CD8-positive, alpha-beta memory T cell (primary cell): Measurements from ENCODE around the gene DAP. TPM values are rescaled to one million over a fixed set of nuclear protein-coding genes. Genes with fewer than 3 reads are reported as not detected.
A peak's percentile ranks its signal among the peaks of the same experiment; 100 is the strongest.

Experiments used
- CTCF ChIA-PET: fragments of 350-600 bp; sonication (Branson Sonifier 250); formaldehyde crosslinking; loops from one replicate; lab custom pipeline; 2021; ENCODE audit warnings: antibody characterized with exemption; lab: Charles Lee
- POLR2A ChIA-PET: fragments of 350-600 bp; sonication (Branson Sonifier 250); formaldehyde crosslinking; loops from one replicate; lab custom pipeline; 2021; ENCODE audit warnings: antibody characterized with exemption; lab: Charles Lee
- DNase-seq, 5 donors: peaks; one replicate each; pipeline versions ENCODE4 v3.0.0 to v3.0.0-alpha.2; 2020 to 2022; ENCODE audit warnings: mixed read lengths in 1 of 5
- H3K27ac ChIP-seq: one replicate; pipeline ENCODE4 v1.7.0; 2013; ENCODE audit warnings: low read depth, mild to moderate bottlenecking, low read length, moderate library complexity
- H3K27me3 ChIP-seq: 2 replicates; pipeline ENCODE4 v1.7.0; 2013; ENCODE audit warnings: low read length, mild to moderate bottlenecking; ENCODE audit not compliant: insufficient read depth, poor library complexity, severe bottlenecking
- H3K36me3 ChIP-seq: 2 replicates; pipeline ENCODE4 v1.7.0; 2013; ENCODE audit warnings: mild to moderate bottlenecking, low read length, moderate library complexity; ENCODE audit not compliant: insufficient read depth
- H3K4me1 ChIP-seq: 2 replicates; pipeline ENCODE4 v1.7.0; 2013; ENCODE audit warnings: mild to moderate bottlenecking, low read length, moderate library complexity; ENCODE audit not compliant: insufficient read depth
- H3K4me3 ChIP-seq: 2 replicates; pipeline ENCODE4 v1.7.0; 2013; ENCODE audit warnings: mild to moderate bottlenecking, low read length
- H3K9me3 ChIP-seq: 2 replicates; pipeline ENCODE4 v1.7.0; 2013; ENCODE audit warnings: mild to moderate bottlenecking, low read length
- H3K27ac Mint-ChIP-seq, 8 donors: one replicate each; pipeline ENCODE4 v1.8.0; 2020 to 2021; ENCODE audit warnings: mixed read lengths in 8 of 8, mild to moderate bottlenecking in 6 of 8, inconsistent platforms in 3 of 8, moderate library complexity in 3 of 8
- H3K27me3 Mint-ChIP-seq, 2 donors: one replicate each; pipeline ENCODE4 v1.8.0; 2020 to 2021; ENCODE audit warnings: mixed read lengths in 2 of 2, mild to moderate bottlenecking in 1 of 2, moderate library complexity in 1 of 2
- H3K36me3 Mint-ChIP-seq, 3 donors: one replicate each; pipeline ENCODE4 v1.8.0; 2020 to 2021; ENCODE audit warnings: mixed read lengths in 3 of 3, inconsistent platforms in 1 of 3, mild to moderate bottlenecking in 1 of 3
- H3K4me1 Mint-ChIP-seq, 3 donors: one replicate each; pipeline ENCODE4 v1.8.0; 2020 to 2021; ENCODE audit warnings: mixed read lengths in 3 of 3, inconsistent platforms in 1 of 3, mild to moderate bottlenecking in 1 of 3
- H3K4me3 Mint-ChIP-seq, 7 donors: one replicate each; pipeline ENCODE4 v1.8.0; 2020 to 2021; ENCODE audit warnings: mixed read lengths in 7 of 7, mild to moderate bottlenecking in 6 of 7, moderate library complexity in 4 of 7, inconsistent platforms in 2 of 7
- H3K9me3 Mint-ChIP-seq, 5 donors: one replicate each; pipeline ENCODE4 v1.8.0; 2020 to 2022; ENCODE audit warnings: mixed read lengths in 5 of 5, mild to moderate bottlenecking in 3 of 5, moderate library complexity in 2 of 5, inconsistent platforms in 1 of 5
- polyA plus RNA-seq: library from polyadenylated mRNA; unstranded; fragments of 300-500 nt; fragmentation: Illumina TruSeq; gene quantifications from one replicate; pipeline ENCODE4 v1.2.3, GENCODE V29; 2021
- total RNA-seq, 2 experiments: library from RNA; stranded (reverse); gene quantifications; one replicate each; pipeline ENCODE4 v1.2.3, GENCODE V29; 2021

The DAP gene
- total and polyA plus RNA-seq, 3 experiments from 2014 or later: 60.0 to 73.7 (median 61.5) TPM

- no peak overlapping the region for H3K4me3 ChIP-seq
- no peaks in the 10 kb centered on the region for H3K4me1 ChIP-seq
- Mint-ChIP-seq H3K27me3 (no peaks in the 10 kb centered on the region), H3K27ac (no peak overlapping the region), H3K36me3 (no peaks in the 10 kb centered on the region), H3K4me1 (no peaks in the 10 kb centered on the region), H3K9me3 (no peaks in the 10 kb centered on the region), H3K4me3 (no peak overlapping the region)
- DNase-seq: no peak
- no peaks in the 10 kb centered on the region for H3K36me3 ChIP-seq
- no peaks in the 10 kb centered on the region for H3K9me3 ChIP-seq
- CTCF ChIA-PET: no interaction called here
- POLR2A ChIA-PET: no interaction called here
- no peak overlapping the region for H3K27ac ChIP-seq
- H3K27me3 ChIP-seq: no peaks in the 10 kb centered on the region
These were observed 108.0 kb downstream of the DAP start for GRCh38 chr5:10653043-10653442.

DNA sequence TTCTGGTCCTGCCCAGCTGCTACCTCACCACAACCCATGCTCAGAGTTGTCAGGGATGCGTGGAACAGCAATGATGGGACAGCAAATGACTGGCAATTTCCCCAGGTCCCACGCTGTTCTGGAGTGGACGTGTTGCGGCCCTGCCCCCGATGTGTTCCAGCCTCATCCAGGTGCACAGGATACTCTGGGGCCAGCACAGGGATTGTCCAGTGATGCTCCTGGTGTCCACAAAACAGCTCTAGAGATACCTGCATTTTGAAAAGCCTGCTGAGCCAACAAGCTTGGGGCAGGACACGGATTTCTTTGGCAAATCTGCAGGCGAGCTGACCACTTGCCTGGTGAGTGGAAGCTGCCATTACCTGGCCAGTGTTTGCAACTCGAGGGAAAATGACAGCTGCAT is 108.4 kb downstream of the DAP start:
- H3K27me3 Mint-ChIP-seq: no peaks in the 10 kb centered on the region
- no peak overlapping the region for H3K27ac Mint-ChIP-seq
- no peak overlapping the region for H3K4me3 ChIP-seq
- ChIA-PET CTCF (no interaction called here), POLR2A (no interaction called here)
- no peak overlapping the region for H3K27ac ChIP-seq
- no peaks in the 10 kb centered on the region for H3K4me1 Mint-ChIP-seq
- no peaks in the 10 kb centered on the region for H3K36me3 ChIP-seq
- H3K9me3 Mint-ChIP-seq: no peaks in the 10 kb centered on the region
- H3K4me1 ChIP-seq: no peaks in the 10 kb centered on the region
- DNase-seq: no peak
- H3K27me3 ChIP-seq: no peaks in the 10 kb centered on the region
- no peaks in the 10 kb centered on the region for H3K36me3 Mint-ChIP-seq
- no peaks in the 10 kb centered on the region for H3K9me3 ChIP-seq
- H3K4me3 Mint-ChIP-seq: no peak overlapping the region

DNA sequence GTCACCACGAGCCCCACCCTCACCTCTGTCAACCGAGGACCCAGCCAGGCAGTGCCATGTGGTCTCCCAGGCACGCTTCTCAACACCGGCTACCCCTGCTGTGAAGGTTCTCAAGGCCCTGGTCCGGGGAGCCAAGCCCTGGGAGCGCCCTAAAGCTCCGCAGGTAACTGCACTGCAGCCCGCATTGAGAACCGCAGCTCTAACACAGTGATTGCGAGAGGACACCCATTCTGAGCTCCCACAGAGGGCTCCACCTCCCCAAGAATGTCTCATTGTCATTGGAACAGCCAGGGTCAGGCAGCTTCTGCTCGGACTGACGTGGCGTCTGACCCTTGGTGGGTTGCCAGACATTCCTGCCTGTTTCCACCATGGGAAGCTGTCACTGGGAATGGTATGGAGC is 108.9 kb downstream of the DAP start:
- Histone ChIP-seq H3K4me1 (no peaks in the 10 kb centered on the region), H3K4me3 (no peak overlapping the region), H3K9me3 (no peaks in the 10 kb centered on the region), H3K27me3 (no peaks in the 10 kb centered on the region), H3K36me3 (no peaks in the 10 kb centered on the region), H3K27ac (no peak overlapping the region)
- Mint-ChIP-seq H3K9me3 (no peaks in the 10 kb centered on the region), H3K36me3 (no peaks in the 10 kb centered on the region), H3K27me3 (no peaks in the 10 kb centered on the region), H3K27ac (no peak overlapping the region), H3K4me1 (no peaks in the 10 kb centered on the region), H3K4me3 (no peak overlapping the region)
- POLR2A ChIA-PET: no interaction called here
- no peak for DNase-seq
- CTCF ChIA-PET: no interaction called here

- Histone ChIP-seq H3K9me3 (no peaks in the 10 kb centered on the region), H3K4me1 (no peaks in the 10 kb centered on the region), H3K36me3 (no peaks in the 10 kb centered on the region), H3K27ac (no peak overlapping the region), H3K4me3 (no peak overlapping the region), H3K27me3 (no peaks in the 10 kb centered on the region)
- Mint-ChIP-seq H3K27me3 (no peaks in the 10 kb centered on the region), H3K27ac (no peak overlapping the region), H3K9me3 (no peaks in the 10 kb centered on the region), H3K36me3 (no peaks in the 10 kb centered on the region), H3K4me3 (no peak overlapping the region), H3K4me1 (no peaks in the 10 kb centered on the region)
- ChIA-PET POLR2A (no interaction called here), CTCF (no interaction called here)
- DNase-seq: no peak
These were observed 111.2 kb downstream of the DAP start for GRCh38 chr5:10649666-10650380.

GRCh38 chr5:10648806-10649665 is 112.0 kb downstream of the DAP start:
- no peak overlapping the region for H3K4me3 ChIP-seq
- no peak for DNase-seq
- no peaks in the 10 kb centered on the region for H3K27me3 ChIP-seq
- ChIA-PET CTCF (no interaction called here), POLR2A (no interaction called here)
- no peak overlapping the region for H3K27ac ChIP-seq
- Mint-ChIP-seq H3K27me3 (no peaks in the 10 kb centered on the region), H3K9me3 (no peaks in the 10 kb centered on the region), H3K4me1 (peaks cover 0 to 7% (median 0%) of the 10 kb centered on the region in 3 donors), H3K27ac (peak overlapping the region in 1 of 8 donors; percentile 61), H3K36me3 (peaks cover 0 to 2% (median 0%) of the 10 kb centered on the region in 3 donors), H3K4me3 (no peak overlapping the region)
- H3K9me3 ChIP-seq: no peaks in the 10 kb centered on the region
- no peaks in the 10 kb centered on the region for H3K36me3 ChIP-seq
- H3K4me1 ChIP-seq: no peaks in the 10 kb centered on the region

DNA sequence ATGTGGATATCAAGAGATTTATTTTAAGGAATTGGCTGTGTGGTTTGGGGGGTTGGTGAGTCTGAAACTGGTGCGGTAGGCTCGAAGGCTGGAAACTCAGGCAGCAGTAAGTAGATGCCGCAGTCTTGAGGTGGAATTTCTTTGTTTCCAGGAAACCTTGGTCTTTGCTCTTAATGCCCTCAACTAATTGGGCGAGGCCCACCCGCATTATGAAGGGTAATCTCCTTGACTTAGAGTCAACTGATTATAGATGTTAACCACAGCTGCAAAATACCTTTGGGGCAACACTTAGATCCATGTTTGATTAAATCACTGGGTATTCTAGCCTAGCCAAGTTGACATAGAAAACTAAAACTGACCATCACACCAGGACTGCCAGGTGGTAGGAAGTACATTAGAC is 113.4 kb downstream of the DAP start:
- no peaks in the 10 kb centered on the region for H3K36me3 ChIP-seq
- CTCF ChIA-PET: no interaction called here
- no peak overlapping the region for H3K4me3 ChIP-seq
- Mint-ChIP-seq H3K9me3 (no peaks in the 10 kb centered on the region), H3K4me1 (peaks cover 0 to 7% (median 0%) of the 10 kb centered on the region in 3 donors), H3K27me3 (no peaks in the 10 kb centered on the region), H3K4me3 (no peak overlapping the region), H3K36me3 (peaks cover 0 to 2% (median 0%) of the 10 kb centered on the region in 3 donors), H3K27ac (no peak overlapping the region)
- no peak for DNase-seq
- H3K9me3 ChIP-seq: no peaks in the 10 kb centered on the region
- POLR2A ChIA-PET: no interaction called here
- H3K27me3 ChIP-seq: no peaks in the 10 kb centered on the region
- H3K27ac ChIP-seq: no peak overlapping the region
- H3K4me1 ChIP-seq: no peaks in the 10 kb centered on the region

- Mint-ChIP-seq H3K27ac (peak overlapping the region in 2 of 8 donors; percentile 3 to 61), H3K9me3 (peaks cover 0 to 4% (median 0%) of the 10 kb centered on the region in 5 donors), H3K4me1 (peaks cover 0 to 7% (median 0%) of the 10 kb centered on the region in 3 donors), H3K4me3 (no peak overlapping the region), H3K36me3 (peaks cover 0 to 2% (median 0%) of the 10 kb centered on the region in 3 donors), H3K27me3 (peaks cover 0 to 5% of the 10 kb centered on the region in 2 donors)
- no peaks in the 10 kb centered on the region for H3K4me1 ChIP-seq
- DNase-seq: no peak
- H3K27ac ChIP-seq: no peak overlapping the region
- no peaks in the 10 kb centered on the region for H3K9me3 ChIP-seq
- POLR2A ChIA-PET: no interaction called here
- H3K4me3 ChIP-seq: no peak overlapping the region
- no peaks in the 10 kb centered on the region for H3K36me3 ChIP-seq
- CTCF ChIA-PET: no interaction called here
- no peaks in the 10 kb centered on the region for H3K27me3 ChIP-seq
These were observed 115.4 kb downstream of the DAP start for GRCh38 chr5:10645671-10646070.

GRCh38 chr5:10645146-10645545 is 115.9 kb downstream of the DAP start:
- peaks cover 0 to 3% (median 1%) of the 10 kb centered on the region in 3 donors for H3K36me3 Mint-ChIP-seq
- peaks cover 0 to 5% of the 10 kb centered on the region in 2 donors for H3K27me3 Mint-ChIP-seq
- Histone ChIP-seq H3K36me3 (no peaks in the 10 kb centered on the region), H3K27me3 (no peaks in the 10 kb centered on the region), H3K4me3 (no peak overlapping the region), H3K27ac (no peak overlapping the region), H3K4me1 (no peaks in the 10 kb centered on the region), H3K9me3 (no peaks in the 10 kb centered on the region)
- peak overlapping the region in 2 of 8 donors; percentile 3 to 61 for H3K27ac Mint-ChIP-seq
- peaks cover 0 to 7% (median 0%) of the 10 kb centered on the region in 3 donors for H3K4me1 Mint-ChIP-seq
- ChIA-PET POLR2A (no interaction called here), CTCF (no interaction called here)
- no peak for DNase-seq
- peaks cover 0 to 6% (median 3%) of the 10 kb centered on the region in 5 donors for H3K9me3 Mint-ChIP-seq
- H3K4me3 Mint-ChIP-seq: no peak overlapping the region
